GM19467 (cell line): Measurements from ENCODE around the gene SPG7.
"Not testable (repeated sequence)": the region's sequence is repeated elsewhere in the genome, so short reads cannot be mapped to it uniquely, and the experiment has no call there.

Experiments
- ATAC-seq: cut with Tn5 transposase; IDR thresholded peaks from one replicate; pipeline ENCODE4 v1.9.1; 2021; ENCODE audit warnings: mild to moderate bottlenecking, moderate library complexity; ENCODE audit not compliant: unreplicated experiment

The SPG7 gene

GRCh38 chr16:89574681-89575246 lies 66.6 kb downstream of the SPG7 start:
- ATAC-seq, result peak; percentile 44

GRCh38 chr16:89575247-89576152 lies 67.3 kb downstream of the SPG7 start, which contains the start of gene CPNE7:
TSS of gene CPNE7 (plus strand) at chr16:89575758. CDS start at chr16:89575898, 140 bp downstream.
- ATAC-seq, result no peak

GRCh38 chr16:89576153-89577054 lies 68.2 kb downstream of the SPG7 start:
- ATAC-seq, result no peak

GRCh38 chr16:89577055-89577759 lies 69.0 kb downstream of the SPG7 start:
- ATAC-seq, result no peak

- ATAC-seq, result no peak
Observed at GRCh38 chr16:89579351-89579750, 71.1 kb downstream of the SPG7 start.

- ATAC-seq, result no peak
Observed at GRCh38 chr16:89581045-89581695, 73.0 kb downstream of the SPG7 start.

GRCh38 chr16:89581861-89582563 lies 73.8 kb downstream of the SPG7 start:
- ATAC-seq, result no peak

- ATAC-seq, result no peak
Observed at GRCh38 chr16:89582614-89583196, 74.5 kb downstream of the SPG7 start.

GRCh38 chr16:89583197-89583894 lies 75.1 kb downstream of the SPG7 start:
- ATAC-seq, result no peak

GRCh38 chr16:89583895-89584644 lies 75.9 kb downstream of the SPG7 start:
- no peak for ATAC-seq

- no peak for ATAC-seq
Observed at GRCh38 chr16:89584768-89585549, 76.8 kb downstream of the SPG7 start.

GRCh38 chr16:89586218-89586617 lies 78.0 kb downstream of the SPG7 start:
- no peak for ATAC-seq

GRCh38 chr16:89586853-89587252 lies 78.7 kb downstream of the SPG7 start:
- ATAC-seq, result no peak

GRCh38 chr16:89587676-89588075 lies 79.5 kb downstream of the SPG7 start:
- ATAC-seq, result not testable (repeated sequence)

- ATAC-seq, result no peak
Observed at GRCh38 chr16:89588413-89589109, 80.4 kb downstream of the SPG7 start.

- no peak for ATAC-seq
Observed at GRCh38 chr16:89589241-89589926, 81.2 kb downstream of the SPG7 start.
